Activated CD8-positive, alpha-beta T cell treated with anti-CD3 and anti-CD28 coated beads, Interleukin-2, amount 10 ng/mL, durations not matched to agents 7 days and 5 days (primary cell): Measurements from ENCODE around the gene TTLL13. TPM values are rescaled to one million over a fixed set of nuclear protein-coding genes. Genes with fewer than 3 reads are reported as not detected.
A peak's percentile ranks its signal among the peaks of the same experiment; 100 is the strongest.

Source experiments
- ATAC-seq: fragments of 150-1000 bp; cut with Tn5 transposase; one replicate; pipeline ENCODE4 v1.10.0; 2021; ENCODE audit warnings: moderate library complexity
- CTCF ChIA-PET: fragments of 350-600 bp; sonication (Branson Sonifier 250); formaldehyde crosslinking; loops from one replicate; lab custom pipeline; 2021; ENCODE audit warnings: antibody characterized with exemption; lab: Charles Lee
- POLR2A ChIA-PET: fragments of 350-600 bp; sonication (Branson Sonifier 250); formaldehyde crosslinking; loops from one replicate; lab custom pipeline; 2021; ENCODE audit warnings: antibody characterized with exemption; lab: Charles Lee
- DNase-seq: peaks from one replicate; pipeline ENCODE4 v3.0.0-alpha.2; 2020
- H3K27ac Mint-ChIP-seq: one replicate; pipeline ENCODE4 v1.8.0; 2021; ENCODE audit warnings: mild to moderate bottlenecking, mixed read lengths
- H3K27me3 Mint-ChIP-seq: one replicate; pipeline ENCODE4 v1.8.0; 2021; ENCODE audit warnings: low read depth, mixed read lengths
- H3K36me3 Mint-ChIP-seq: one replicate; pipeline ENCODE4 v1.8.0; 2021; ENCODE audit warnings: low read depth, mixed read lengths
- H3K4me1 Mint-ChIP-seq: one replicate; pipeline ENCODE4 v1.8.0; 2021; ENCODE audit warnings: low read depth, mixed read lengths
- H3K4me3 Mint-ChIP-seq: one replicate; pipeline ENCODE4 v1.8.0; 2021; ENCODE audit warnings: mild to moderate bottlenecking, mixed read lengths
- H3K9me3 Mint-ChIP-seq: one replicate; pipeline ENCODE4 v1.8.0; 2022; ENCODE audit warnings: mixed read lengths; ENCODE audit not compliant: insufficient read depth
- total RNA-seq, 2 experiments: library from RNA; stranded (reverse); gene quantifications; one replicate each; pipeline ENCODE4 v1.2.3, GENCODE V29; 2021

The TTLL13 gene, protein sequence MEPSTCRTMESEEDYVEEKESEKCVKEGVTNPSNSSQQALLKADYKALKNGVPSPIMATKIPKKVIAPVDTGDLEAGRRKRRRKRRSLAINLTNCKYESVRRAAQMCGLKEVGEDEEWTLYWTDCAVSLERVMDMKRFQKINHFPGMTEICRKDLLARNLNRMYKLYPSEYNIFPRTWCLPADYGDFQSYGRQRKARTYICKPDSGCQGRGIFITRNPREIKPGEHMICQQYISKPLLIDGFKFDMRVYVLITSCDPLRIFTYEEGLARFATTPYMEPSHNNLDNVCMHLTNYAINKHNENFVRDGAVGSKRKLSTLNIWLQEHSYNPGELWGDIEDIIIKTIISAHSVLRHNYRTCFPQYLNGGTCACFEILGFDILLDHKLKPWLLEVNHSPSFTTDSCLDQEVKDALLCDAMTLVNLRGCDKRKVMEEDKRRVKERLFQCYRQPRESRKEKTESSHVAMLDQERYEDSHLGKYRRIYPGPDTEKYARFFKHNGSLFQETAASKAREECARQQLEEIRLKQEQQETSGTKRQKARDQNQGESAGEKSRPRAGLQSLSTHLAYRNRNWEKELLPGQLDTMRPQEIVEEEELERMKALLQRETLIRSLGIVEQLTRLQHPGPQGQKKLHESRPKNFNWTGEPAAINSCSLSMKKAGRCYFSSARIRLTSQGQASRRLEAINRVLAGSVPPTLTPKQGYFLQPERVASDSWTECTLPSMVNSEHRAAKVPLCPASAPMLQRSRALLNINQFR
- total RNA-seq: 1 to 10 TPM in 1 of 2 experiments, not detected in 1; 1.3 TPM

- DNase-seq: peak; percentile 71
- CTCF ChIA-PET: interaction anchor here (0.8 to 1.7 kb wide), 6 partner anchors 11 to 107 kb away, joined by 3 to 6 read pairs (median 3); partner anchors contain the start of genes CIB1 and GDPGP1
- Mint-ChIP-seq H3K9me3 (no peaks in the 10 kb centered on the region), H3K4me3 (peak within 1 kb of the TSS; percentile 65), H3K4me1 (peaks cover 16% of the 10 kb centered on the region), H3K27ac (no peak within 1 kb of the TSS), H3K27me3 (peaks cover 3% of the 10 kb centered on the region), H3K36me3 (no peaks in the 10 kb centered on the region)
- ATAC-seq: peak; percentile 81
- POLR2A ChIA-PET: interaction anchor here (0.5 to 3.6 kb wide), 4 partner anchors 16 to 209 kb away, joined by 3 to 11 read pairs (median 6); partner anchors contain the start of genes CIB1, GDPGP1 and NGRN
Measured at GRCh38 chr15:90249203-90249863, at the start of gene TTLL13. Gene TTLL13, plus strand, starts transcription at chr15:90249556. Its CDS starts 1,075 bp downstream, at chr15:90250631.

GRCh38 chr15:90200534-90201129, 48.7 kb upstream of the TTLL13 start:
- Mint-ChIP-seq H3K4me1 (peaks cover 26% of the 10 kb centered on the region), H3K9me3 (no peaks in the 10 kb centered on the region), H3K27me3 (peaks cover 4% of the 10 kb centered on the region), H3K4me3 (peak overlapping the region; percentile 80), H3K36me3 (peaks cover 2% of the 10 kb centered on the region), H3K27ac (peak overlapping the region; percentile 80)
- no peak for DNase-seq
- ChIA-PET POLR2A (interaction anchor here (0.6 to 2.5 kb wide), 7 partner anchors 8 to 634 kb away, joined by 3 to 19 read pairs (median 4); partner anchors contain the start of genes CIB1 and GDPGP1), CTCF (interaction anchor here (1.1 to 2.9 kb wide), 10 partner anchors 10 to 326 kb away, joined by 3 to 19 read pairs (median 9); partner anchors contain the start of genes CIB1 and GDPGP1)
- no peak for ATAC-seq

GRCh38 chr15:90201130-90201943, 48.0 kb upstream of the TTLL13 start, which contains the start of gene SEMA4B:
Gene SEMA4B, plus strand, starts transcription at chr15:90201330. Its CDS starts 249 bp downstream, at chr15:90201579.
- H3K36me3 Mint-ChIP-seq: peaks cover 2% of the 10 kb centered on the region
- ChIA-PET POLR2A (interaction anchor here (0.5 to 2.5 kb wide), 11 partner anchors 9 to 714 kb away, joined by 3 to 19 read pairs (median 4); partner anchors contain the start of genes CIB1 and GDPGP1), CTCF (interaction anchor here (1.1 to 2.9 kb wide), 10 partner anchors 11 to 326 kb away, joined by 3 to 19 read pairs (median 9); partner anchors contain the start of genes CIB1 and GDPGP1)
- peaks cover 4% of the 10 kb centered on the region for H3K27me3 Mint-ChIP-seq
- H3K9me3 Mint-ChIP-seq: no peaks in the 10 kb centered on the region
- peak; percentile 93 for ATAC-seq
- H3K27ac Mint-ChIP-seq: peak within 1 kb of the TSS; percentile 80
- H3K4me1 Mint-ChIP-seq: peaks cover 26% of the 10 kb centered on the region
- H3K4me3 Mint-ChIP-seq: peak within 1 kb of the TSS; percentile 80
- DNase-seq: peak; percentile 78

DNA sequence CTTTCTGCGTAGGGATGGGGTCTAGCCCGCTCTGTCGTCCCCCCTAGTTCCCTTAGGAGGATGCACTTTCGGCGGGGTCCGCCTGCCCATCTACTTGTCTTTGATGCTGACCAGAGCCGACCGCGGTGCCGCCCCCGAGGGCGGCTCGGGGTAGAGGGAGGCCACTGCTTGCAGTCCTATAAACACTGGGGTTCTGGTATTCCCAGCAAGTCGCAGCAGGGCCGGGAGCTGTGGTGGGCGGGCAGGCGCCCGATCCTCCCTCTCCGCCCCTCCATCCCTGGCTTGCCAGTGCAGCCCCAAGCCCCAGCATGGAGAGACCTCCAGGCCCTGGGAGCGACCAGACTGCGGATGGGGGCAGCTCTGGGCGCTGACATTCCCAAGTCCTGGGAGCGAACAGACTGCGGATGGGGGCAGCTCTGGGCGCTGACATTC, 47.4 kb upstream of the TTLL13 start:
- DNase-seq: no peak
- POLR2A ChIA-PET: interaction anchor here (0.5 to 2.5 kb wide), 8 partner anchors 10 to 714 kb away, joined by 3 to 19 read pairs (median 4); no protein-coding TSS in a partner anchor

DNA sequence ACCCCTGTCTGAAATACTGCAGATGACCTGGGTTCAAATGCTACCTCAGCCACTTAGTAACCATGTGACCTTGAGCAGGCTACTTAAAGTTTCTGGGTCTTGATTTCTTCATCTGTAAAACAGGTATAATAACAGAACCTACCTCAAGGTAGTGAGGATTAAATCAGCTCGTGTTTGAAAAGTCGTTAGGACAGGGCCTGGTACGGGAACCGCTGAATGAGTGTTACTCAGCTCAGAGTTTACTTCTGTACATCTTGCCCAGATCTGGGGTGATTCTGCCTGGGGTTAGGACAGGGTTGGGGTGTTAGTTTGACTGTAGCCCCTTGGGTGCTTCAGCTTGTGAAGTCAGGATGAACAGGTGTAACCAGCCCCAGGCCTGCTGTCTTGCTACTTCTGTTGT, 46.4 kb upstream of the TTLL13 start:
- H3K27ac Mint-ChIP-seq: no peak overlapping the region
- H3K36me3 Mint-ChIP-seq: peaks cover 2% of the 10 kb centered on the region
- DNase-seq: no peak
- H3K9me3 Mint-ChIP-seq: no peaks in the 10 kb centered on the region
- ChIA-PET CTCF (interaction anchor here (1.0 to 2.0 kb wide), 4 partner anchors 11 to 60 kb away, joined by 3 to 7 read pairs (median 4); no protein-coding TSS in a partner anchor), POLR2A (interaction anchor here (0.6 to 1.4 kb wide), 2 partner anchors 28 to 101 kb away, joined by 3 to 6 read pairs; partner anchors contain the start of gene IDH2)
- peak overlapping the region; percentile 77 for H3K4me3 Mint-ChIP-seq
- H3K4me1 Mint-ChIP-seq: peaks cover 26% of the 10 kb centered on the region
- peaks cover 4% of the 10 kb centered on the region for H3K27me3 Mint-ChIP-seq
- no peak for ATAC-seq

More for the DNA sequence above, 47.4 kb upstream of the TTLL13 start:
- no peak for ATAC-seq
- Mint-ChIP-seq H3K27ac (no peak overlapping the region), H3K27me3 (peaks cover 4% of the 10 kb centered on the region), H3K4me3 (peak overlapping the region; percentile 77), H3K36me3 (peaks cover 2% of the 10 kb centered on the region), H3K4me1 (peaks cover 26% of the 10 kb centered on the region), H3K9me3 (no peaks in the 10 kb centered on the region)
- CTCF ChIA-PET: interaction anchor here (1.2 to 2.9 kb wide), 6 partner anchors 11 to 59 kb away, joined by 4 to 19 read pairs (median 12); partner anchors contain the start of genes CIB1 and GDPGP1

- H3K4me3 Mint-ChIP-seq: no peak overlapping the region
- peaks cover 2% of the 10 kb centered on the region for H3K36me3 Mint-ChIP-seq
- peaks cover 4% of the 10 kb centered on the region for H3K27me3 Mint-ChIP-seq
- POLR2A ChIA-PET: interaction anchor here (0.6 to 1.4 kb wide), 2 partner anchors 27 to 101 kb away, joined by 3 to 6 read pairs; partner anchors contain the start of gene IDH2
- H3K4me1 Mint-ChIP-seq: peaks cover 23% of the 10 kb centered on the region
- CTCF ChIA-PET: interaction anchor here (1.0 to 2.0 kb wide), 4 partner anchors 11 to 60 kb away, joined by 3 to 7 read pairs (median 4); no protein-coding TSS in a partner anchor
- ATAC-seq (no peak), DNase-seq (no peak)
- no peak overlapping the region for H3K27ac Mint-ChIP-seq
- H3K9me3 Mint-ChIP-seq: no peaks in the 10 kb centered on the region
Measured at GRCh38 chr15:90203473-90203872, 45.9 kb upstream of the TTLL13 start.

DNA sequence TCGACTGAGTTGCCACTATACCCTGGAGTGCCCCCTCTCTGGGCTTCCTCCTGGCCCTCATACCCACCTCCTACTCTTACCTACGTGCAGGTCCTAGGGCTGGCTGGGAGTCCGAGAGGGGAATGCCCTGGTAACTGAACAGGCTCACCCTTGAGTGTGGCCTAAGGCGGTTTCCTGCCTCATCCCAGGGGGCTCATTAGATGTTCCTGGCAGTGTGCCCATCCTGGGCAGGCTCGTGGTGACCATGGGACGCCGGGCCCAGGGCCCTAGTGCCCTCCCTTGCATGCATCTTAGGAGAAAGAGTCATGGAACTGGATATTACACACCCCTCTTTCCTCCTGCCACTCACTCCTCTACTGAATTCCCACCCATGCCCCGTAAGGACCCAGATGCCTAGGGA, 45.4 kb upstream of the TTLL13 start:
- Mint-ChIP-seq H3K9me3 (no peaks in the 10 kb centered on the region), H3K4me1 (peaks cover 22% of the 10 kb centered on the region), H3K36me3 (peaks cover 2% of the 10 kb centered on the region), H3K27me3 (peaks cover 4% of the 10 kb centered on the region), H3K27ac (no peak overlapping the region), H3K4me3 (no peak overlapping the region)
- ChIA-PET POLR2A (interaction anchor here (1.4 kb wide), 1 partner anchor 27 kb away, joined by 6 read pairs; no protein-coding TSS in a partner anchor), CTCF (interaction anchor here (1.5 to 2.0 kb wide), 2 partner anchors 11 to 17 kb away, joined by 5 to 7 read pairs; no protein-coding TSS in a partner anchor)
- ATAC-seq: no peak
- DNase-seq: no peak

DNA sequence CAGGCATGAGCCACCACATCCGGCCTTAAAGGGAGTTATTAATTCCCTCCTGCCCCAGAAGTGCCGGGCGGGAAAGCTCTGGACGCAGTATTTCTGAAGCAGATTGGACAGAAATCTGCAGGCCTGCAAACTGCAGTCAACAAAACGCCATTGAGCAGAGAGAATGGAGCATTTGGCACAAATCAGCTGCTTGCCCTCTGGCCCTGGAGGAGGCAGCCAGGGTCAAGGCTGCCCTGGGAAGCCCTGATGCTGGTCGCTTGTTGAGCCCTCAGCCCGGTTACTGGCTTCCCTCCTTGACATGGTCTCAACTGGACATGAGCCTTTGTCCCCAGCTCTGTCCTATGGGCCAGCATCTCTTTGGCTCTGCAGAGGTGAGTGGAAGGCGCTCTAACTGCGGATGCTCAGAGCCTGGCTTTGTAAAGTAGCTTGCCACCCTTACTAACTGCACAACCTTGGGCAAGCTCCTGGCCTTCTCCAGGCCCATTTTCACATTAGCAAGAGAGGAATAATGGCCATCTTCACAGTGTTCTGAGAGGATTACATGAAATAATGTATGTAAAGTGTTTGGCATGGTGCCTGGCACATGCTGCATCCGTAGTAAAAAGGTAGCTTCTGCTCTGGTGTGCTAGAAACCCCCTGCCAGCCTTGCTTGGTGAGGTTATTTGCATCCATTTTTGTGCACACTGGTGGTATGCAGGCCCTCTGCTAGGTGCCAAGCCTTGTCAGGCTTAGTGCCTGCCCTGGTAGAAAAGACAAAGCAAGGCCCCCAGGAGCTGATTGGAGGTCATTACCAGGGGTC, 44.1 kb upstream of the TTLL13 start:
- Mint-ChIP-seq H3K27ac (no peak overlapping the region), H3K4me1 (peaks cover 23% of the 10 kb centered on the region), H3K4me3 (no peak overlapping the region), H3K27me3 (peaks cover 4% of the 10 kb centered on the region), H3K36me3 (peaks cover 2% of the 10 kb centered on the region), H3K9me3 (no peaks in the 10 kb centered on the region)
- ChIA-PET POLR2A (interaction anchor here (0.6 to 0.7 kb wide), 2 partner anchors 26 to 103 kb away, joined by 3 read pairs; no protein-coding TSS in a partner anchor), CTCF (interaction anchor here (0.7 to 2.3 kb wide), 5 partner anchors 8 to 88 kb away, joined by 3 to 6 read pairs (median 3); no protein-coding TSS in a partner anchor)
- ATAC-seq (no peak), DNase-seq (no peak)

DNA sequence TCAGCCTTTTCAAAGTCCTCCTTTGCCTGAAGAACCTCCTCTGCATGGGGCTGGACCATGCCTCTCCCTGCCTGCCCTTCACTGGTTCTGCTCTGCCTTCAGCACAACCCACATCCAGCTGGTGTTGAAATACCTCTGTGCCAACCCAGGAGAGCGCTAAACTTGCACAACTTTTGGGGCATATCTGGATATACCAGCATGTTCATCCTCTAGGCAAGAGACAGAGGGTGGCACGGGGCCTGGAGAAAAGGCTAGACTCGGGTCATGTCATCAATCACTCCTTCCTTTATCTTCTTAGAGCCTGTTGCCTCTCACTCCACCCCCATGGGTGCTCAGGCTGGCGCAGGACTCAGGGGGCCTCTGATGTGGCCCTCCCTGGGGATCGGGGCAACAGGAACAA, 43.5 kb upstream of the TTLL13 start:
- Mint-ChIP-seq H3K9me3 (no peaks in the 10 kb centered on the region), H3K27me3 (peaks cover 4% of the 10 kb centered on the region), H3K27ac (no peak overlapping the region), H3K4me1 (peaks cover 21% of the 10 kb centered on the region), H3K36me3 (peaks cover 2% of the 10 kb centered on the region), H3K4me3 (no peak overlapping the region)
- ATAC-seq (no peak), DNase-seq (no peak)
- POLR2A ChIA-PET: no interaction called here
- CTCF ChIA-PET: interaction anchor here (0.7 to 2.3 kb wide), 2 partner anchors 43 to 87 kb away, joined by 3 to 6 read pairs; no protein-coding TSS in a partner anchor
